ENCODE data around the gene SLC24A3.

Gene SLC24A3

GRCh38 chr20:19313342-19314069, 101.1 kb downstream of the SLC24A3 start:
- TF ChIP-seq ARNTL (CRISPR knock-in tag; IDR thresholded peaks at IDR 0.05; ENCODE audit: borderline replicate concordance, low read depth) (no peak), GLIS3 (CRISPR knock-in tag; IDR thresholded peaks at IDR 0.05) (no peak), CSDC2 (CRISPR knock-in tag; IDR thresholded peaks at IDR 0.05) (no peak), BACH2 (CRISPR knock-in tag; IDR thresholded peaks at IDR 0.05; ENCODE audit: borderline replicate concordance) (no peak), PPARA (CRISPR knock-in tag; IDR thresholded peaks at IDR 0.05; ENCODE audit: borderline replicate concordance) (no peak), ISL1 (CRISPR knock-in tag; IDR thresholded peaks at IDR 0.05) (no peak), TOX (CRISPR knock-in tag; IDR thresholded peaks at IDR 0.05; ENCODE audit: borderline replicate concordance) (no peak), ZNF565 (CRISPR knock-in tag; conservative IDR thresholded peaks at IDR 0.05; ENCODE audit: low read depth) (no peak), ZNF8 (CRISPR knock-in tag; IDR thresholded peaks at IDR 0.05) (no peak), CSRNP3 (CRISPR knock-in tag; IDR thresholded peaks at IDR 0.05) (no peak), SNAI2 (CRISPR knock-in tag; IDR thresholded peaks at IDR 0.05) (no peak), TSHZ2 (CRISPR knock-in tag; IDR thresholded peaks at IDR 0.05) (no peak), ZNF70 (CRISPR knock-in tag; IDR thresholded peaks at IDR 0.05) (no peak), ESRRG (CRISPR knock-in tag; IDR thresholded peaks at IDR 0.05) (no peak)
- no peak for ATAC-seq

GRCh38 chr20:19314621-19315020, 102.2 kb downstream of the SLC24A3 start:
- TF ChIP-seq GLIS3 (CRISPR knock-in tag; IDR thresholded peaks at IDR 0.05) (no peak), TOX (CRISPR knock-in tag; IDR thresholded peaks at IDR 0.05; ENCODE audit: borderline replicate concordance) (no peak), CSRNP3 (CRISPR knock-in tag; IDR thresholded peaks at IDR 0.05) (no peak), BACH2 (CRISPR knock-in tag; IDR thresholded peaks at IDR 0.05; ENCODE audit: borderline replicate concordance) (no peak), ESRRG (CRISPR knock-in tag; IDR thresholded peaks at IDR 0.05) (no peak), ZNF8 (CRISPR knock-in tag; IDR thresholded peaks at IDR 0.05) (no peak), ZC3H10 (CRISPR knock-in tag; IDR thresholded peaks at IDR 0.05) (no peak), CREB5 (CRISPR knock-in tag; IDR thresholded peaks at IDR 0.05; ENCODE audit: low read depth) (no peak), CSDC2 (CRISPR knock-in tag; IDR thresholded peaks at IDR 0.05) (no peak), OSR1 (CRISPR knock-in tag; IDR thresholded peaks at IDR 0.05) (no peak), ZNF565 (CRISPR knock-in tag; conservative IDR thresholded peaks at IDR 0.05; ENCODE audit: low read depth) (no peak), TSHZ2 (CRISPR knock-in tag; IDR thresholded peaks at IDR 0.05) (no peak), SNAI2 (CRISPR knock-in tag; IDR thresholded peaks at IDR 0.05) (no peak), RARB (CRISPR knock-in tag; IDR thresholded peaks at IDR 0.05) (no peak), ARNTL (CRISPR knock-in tag; IDR thresholded peaks at IDR 0.05; ENCODE audit: borderline replicate concordance, low read depth) (no peak), ZNF70 (CRISPR knock-in tag; IDR thresholded peaks at IDR 0.05) (no peak), TCF4 (CRISPR knock-in tag; IDR thresholded peaks at IDR 0.05; ENCODE audit: borderline replicate concordance) (no peak)
- no peak for ATAC-seq
